HG03097 (cell line): Measurements from ENCODE around the gene PREX1.
A peak's percentile ranks its signal among the peaks of the same experiment; 100 is the strongest.
"Not testable (repeated sequence)": the region's sequence is repeated elsewhere in the genome, so short reads cannot be mapped to it uniquely, and the experiment has no call there.

ENCODE experiments used
- ATAC-seq: cut with Tn5 transposase; IDR thresholded peaks from one replicate; pipeline ENCODE4 v1.9.1; 2021; ENCODE audit not compliant: unreplicated experiment, low FRiP score

PREX1 gene

GRCh38 chr20:48826883-48827771, 672 bp downstream of the PREX1 start:
- peak; percentile 3 for ATAC-seq

- ATAC-seq = not testable (repeated sequence)
These were observed 1.3 kb downstream of the PREX1 start for GRCh38 chr20:48826480-48826879.

GRCh38 chr20:48826069-48826468, 1.7 kb downstream of the PREX1 start:
- no peak for ATAC-seq

GRCh38 chr20:48825566-48825920, 2.3 kb downstream of the PREX1 start:
- ATAC-seq = no peak

- ATAC-seq = no peak
These were observed 2.8 kb downstream of the PREX1 start for GRCh38 chr20:48824830-48825565.

GRCh38 chr20:48823960-48824498, 3.8 kb downstream of the PREX1 start:
- no peak for ATAC-seq

GRCh38 chr20:48823476-48823875, 4.3 kb downstream of the PREX1 start:
- no peak for ATAC-seq

- no peak for ATAC-seq
These were observed 4.9 kb downstream of the PREX1 start for GRCh38 chr20:48822879-48823385.

GRCh38 chr20:48822178-48822577, 5.6 kb downstream of the PREX1 start:
- no peak for ATAC-seq

GRCh38 chr20:48821261-48821920, 6.4 kb downstream of the PREX1 start:
- no peak for ATAC-seq

GRCh38 chr20:48820649-48820973, 7.2 kb downstream of the PREX1 start:
- ATAC-seq = no peak

GRCh38 chr20:48819821-48820648, 7.8 kb downstream of the PREX1 start:
- no peak for ATAC-seq

GRCh38 chr20:48819089-48819488, 8.7 kb downstream of the PREX1 start:
- no peak for ATAC-seq

GRCh38 chr20:48818481-48818987, 9.3 kb downstream of the PREX1 start:
- peak; percentile 45 for ATAC-seq

- no peak for ATAC-seq
These were observed 9.8 kb downstream of the PREX1 start for GRCh38 chr20:48818031-48818370.

GRCh38 chr20:48817367-48818030, 10.3 kb downstream of the PREX1 start:
- ATAC-seq = no peak

- no peak for ATAC-seq
These were observed 11.3 kb downstream of the PREX1 start for GRCh38 chr20:48816282-48817205.

- ATAC-seq = no peak
These were observed 12.3 kb downstream of the PREX1 start for GRCh38 chr20:48815537-48815936.
